RWPE1 (cell line): ENCODE data around the gene BBS10.
"Not testable (repeated sequence)": the region's sequence is repeated elsewhere in the genome, so short reads cannot be mapped to it uniquely, and the experiment has no call there.

Experiments
- CTCF ChIA-PET: fragments of 350-600 bp; sonication (Branson Sonifier 250); formaldehyde crosslinking; extraction: SDS; loops from one replicate; lab custom pipeline; 2021; lab: Yijun Ruan, JAX
- POLR2A ChIA-PET: fragments of 400-600 bp; formaldehyde crosslinking; extraction: SDS; loops from one replicate; lab custom pipeline; 2020; ENCODE audit warnings: antibody characterized with exemption; ENCODE audit not compliant: low non-redundant PET; lab: Yijun Ruan, JAX
- DNase-seq: peaks from one replicate; pipeline ENCODE4 v3.0.0; 2012; ENCODE audit warnings: low spot score
- H3K27ac ChIP-seq: fragments of 450-650 bp; 2 replicates; pipeline ENCODE4 v1.5.1; 2017
- TF ChIP-seq, protein P1 (sequence below): fragments of 450-650 bp; conservative IDR thresholded peaks from 2 replicates; pipeline ENCODE4 v1.5.1; 2017; ENCODE audit warnings: low read depth, mild to moderate bottlenecking

The BBS10 gene

DNA sequence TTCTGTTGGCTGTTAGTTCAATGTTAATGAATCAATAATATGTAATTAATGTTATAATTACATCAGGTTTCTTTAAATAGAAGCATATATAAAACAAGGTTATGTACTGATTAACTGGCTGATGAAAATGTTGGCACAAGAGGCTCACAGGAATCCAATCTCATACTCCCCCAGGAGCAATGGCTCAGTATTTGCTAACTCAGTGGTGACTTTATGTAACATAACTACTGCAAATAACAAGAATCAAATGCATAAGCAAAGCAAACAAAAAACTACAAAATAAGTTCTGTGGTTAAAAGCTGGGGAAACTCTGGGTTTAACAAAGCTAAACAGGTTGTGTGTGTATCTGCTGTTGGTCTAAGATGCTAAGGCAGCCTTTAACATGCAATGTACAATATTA is 27.7 kb upstream of the BBS10 start:
- TF ChIP-seq, protein P1, sequence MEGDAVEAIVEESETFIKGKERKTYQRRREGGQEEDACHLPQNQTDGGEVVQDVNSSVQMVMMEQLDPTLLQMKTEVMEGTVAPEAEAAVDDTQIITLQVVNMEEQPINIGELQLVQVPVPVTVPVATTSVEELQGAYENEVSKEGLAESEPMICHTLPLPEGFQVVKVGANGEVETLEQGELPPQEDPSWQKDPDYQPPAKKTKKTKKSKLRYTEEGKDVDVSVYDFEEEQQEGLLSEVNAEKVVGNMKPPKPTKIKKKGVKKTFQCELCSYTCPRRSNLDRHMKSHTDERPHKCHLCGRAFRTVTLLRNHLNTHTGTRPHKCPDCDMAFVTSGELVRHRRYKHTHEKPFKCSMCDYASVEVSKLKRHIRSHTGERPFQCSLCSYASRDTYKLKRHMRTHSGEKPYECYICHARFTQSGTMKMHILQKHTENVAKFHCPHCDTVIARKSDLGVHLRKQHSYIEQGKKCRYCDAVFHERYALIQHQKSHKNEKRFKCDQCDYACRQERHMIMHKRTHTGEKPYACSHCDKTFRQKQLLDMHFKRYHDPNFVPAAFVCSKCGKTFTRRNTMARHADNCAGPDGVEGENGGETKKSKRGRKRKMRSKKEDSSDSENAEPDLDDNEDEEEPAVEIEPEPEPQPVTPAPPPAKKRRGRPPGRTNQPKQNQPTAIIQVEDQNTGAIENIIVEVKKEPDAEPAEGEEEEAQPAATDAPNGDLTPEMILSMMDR = no peak

DNA sequence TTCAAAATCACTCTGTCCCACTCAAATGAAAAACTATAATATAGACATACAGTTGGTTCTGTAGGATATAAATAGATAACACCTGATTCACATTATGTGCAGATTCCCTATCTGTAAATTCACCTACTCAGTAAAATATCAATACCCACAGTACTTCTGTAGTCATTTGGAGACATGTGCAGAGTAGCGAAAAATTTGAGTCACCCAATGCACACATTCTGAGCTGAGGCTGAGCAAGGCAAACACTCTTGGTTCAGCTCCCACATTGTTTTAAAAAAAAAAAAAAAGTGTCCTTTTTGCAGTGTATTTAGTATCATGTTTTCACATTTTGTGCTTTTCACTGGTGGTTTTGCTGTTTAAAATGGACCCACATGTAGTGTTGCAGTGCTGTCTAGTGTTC is 27.3 kb upstream of the BBS10 start:
- TF ChIP-seq, protein P1 = no peak
- H3K27ac ChIP-seq = no peak overlapping the region
- ChIA-PET POLR2A (no interaction called here), CTCF (interaction anchor here (0.5 to 0.7 kb wide), 2 partner anchors 577 to 849 kb away, joined by 3 to 7 read pairs; no protein-coding TSS in a partner anchor)
- no peak for DNase-seq

More for the DNA sequence above, 27.7 kb upstream of the BBS10 start:
- POLR2A ChIA-PET = no interaction called here
- H3K27ac ChIP-seq = no peak overlapping the region
- no peak for DNase-seq
- CTCF ChIA-PET = interaction anchor here (0.5 to 0.7 kb wide), 2 partner anchors 577 to 849 kb away, joined by 3 to 7 read pairs; no protein-coding TSS in a partner anchor

DNA sequence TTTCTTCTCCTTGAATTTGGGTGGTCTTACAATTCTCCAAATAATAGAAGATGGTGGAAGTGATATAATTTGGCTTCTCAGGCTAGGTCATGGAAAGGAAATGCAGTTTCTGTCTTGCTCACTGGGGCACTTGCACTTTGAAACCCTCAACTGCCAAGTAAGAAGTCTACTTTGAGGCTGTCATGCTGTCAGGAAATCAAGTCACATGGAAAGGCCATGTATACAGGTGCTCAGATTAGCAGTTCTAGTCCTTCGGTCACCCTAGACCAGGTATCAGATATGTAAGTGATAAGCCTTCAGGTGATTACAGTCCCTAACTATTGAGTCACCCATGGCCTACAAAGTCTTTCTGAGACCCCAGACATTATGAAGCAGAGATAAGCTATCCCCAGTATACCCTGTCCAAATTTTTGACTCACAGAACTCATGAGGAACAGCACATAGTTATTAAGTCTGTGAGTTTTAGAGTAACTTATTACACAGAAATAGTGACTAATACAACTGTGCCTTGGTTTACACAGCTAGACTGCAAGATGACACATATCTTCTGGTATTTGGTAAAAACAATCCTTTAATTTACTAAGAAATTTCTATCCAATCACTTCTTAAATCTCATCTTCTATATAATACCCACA is 26.3 kb upstream of the BBS10 start:
- no peak for DNase-seq
- POLR2A ChIA-PET = no interaction called here
- CTCF ChIA-PET = no interaction called here
- no peak overlapping the region for H3K27ac ChIP-seq
- TF ChIP-seq, protein P1 = no peak

DNA sequence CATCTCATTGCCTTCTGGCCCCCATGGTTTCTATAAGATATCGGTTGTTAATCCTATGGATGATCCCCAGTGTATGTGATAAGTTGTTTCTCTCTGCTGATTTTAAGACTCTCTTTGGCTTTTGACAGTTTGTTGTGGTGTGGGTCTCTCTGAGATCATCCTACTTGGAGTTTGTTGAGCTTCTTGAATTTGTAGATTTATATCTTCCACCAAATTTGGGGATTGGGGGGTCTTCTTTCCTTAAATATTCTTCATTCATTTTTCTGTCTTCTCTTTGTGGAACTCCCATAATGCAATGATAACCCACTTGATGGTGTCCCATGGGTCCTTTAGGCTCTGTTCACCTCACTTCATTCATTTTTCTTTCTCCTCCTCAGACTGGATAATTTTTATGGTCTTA is 20.0 kb upstream of the BBS10 start:
- TF ChIP-seq, protein P1 = no peak
- ChIA-PET CTCF (no interaction called here), POLR2A (no interaction called here)
- no peak overlapping the region for H3K27ac ChIP-seq
- no peak for DNase-seq

DNA sequence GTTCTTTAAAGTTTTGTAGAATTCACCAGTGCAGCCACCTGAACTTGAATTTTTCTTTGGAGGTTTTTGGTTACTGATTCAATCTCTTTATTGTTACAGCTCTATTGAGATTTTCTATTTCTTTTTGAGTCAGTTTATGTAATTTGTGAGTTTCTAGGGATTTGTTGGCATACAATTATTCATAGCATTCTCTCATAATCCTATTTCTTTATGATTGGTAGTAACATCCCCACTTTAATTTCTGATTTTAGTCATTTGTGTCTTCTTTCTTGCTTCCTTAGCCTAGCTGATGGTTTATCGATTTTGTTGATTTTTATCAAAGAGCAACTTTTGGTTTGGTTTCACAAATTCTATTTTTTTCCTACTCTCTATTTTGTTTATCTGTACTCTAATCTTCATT is 17.9 kb upstream of the BBS10 start:
- POLR2A ChIA-PET = no interaction called here
- CTCF ChIA-PET = interaction anchor here (1.3 kb wide), 1 partner anchor 25 kb away, joined by 3 read pairs; no protein-coding TSS in a partner anchor
- DNase-seq = no peak
- H3K27ac ChIP-seq = no peak overlapping the region
- TF ChIP-seq, protein P1 = no peak

DNA sequence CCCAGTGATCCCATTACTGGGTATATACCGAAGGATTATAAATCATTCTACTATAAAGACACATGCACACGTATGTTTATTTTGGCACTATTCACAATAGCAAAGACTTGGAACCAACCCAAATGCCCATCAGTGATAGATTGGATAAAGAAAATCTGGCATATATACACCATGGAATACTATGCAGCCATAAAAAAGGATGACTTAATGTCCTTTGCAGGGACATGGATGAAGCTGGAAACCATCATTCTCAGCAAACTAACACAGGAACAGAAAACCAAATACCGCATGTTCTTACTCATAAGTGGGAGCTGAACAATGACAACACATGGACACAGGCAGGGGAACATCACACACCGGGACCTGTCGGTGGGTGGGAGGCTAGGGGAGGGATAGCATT is 15.9 kb upstream of the BBS10 start:
- POLR2A ChIA-PET, CTCF ChIA-PET, H3K27ac ChIP-seq, DNase-seq: not testable (repeated sequence)

DNA sequence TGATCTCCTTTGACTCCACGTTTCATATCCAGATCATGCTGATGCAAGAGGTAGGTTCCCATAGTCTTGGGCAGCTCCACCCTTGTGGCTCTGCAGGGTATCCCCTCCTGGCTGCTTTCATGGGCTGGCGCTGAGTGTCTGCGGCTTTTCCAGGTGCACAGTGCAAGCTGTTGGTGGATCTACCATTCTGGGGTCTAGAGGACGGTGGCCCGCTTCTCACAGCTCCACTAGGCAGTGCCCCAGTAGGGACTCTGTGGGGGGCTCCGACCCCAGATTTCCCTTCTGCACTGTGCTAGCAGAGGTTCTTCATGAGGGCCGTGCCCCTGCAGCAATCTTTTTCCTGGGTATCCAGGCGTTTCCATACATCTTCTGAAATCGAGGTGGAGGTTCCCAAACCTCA is 12.1 kb upstream of the BBS10 start:
- DNase-seq = no peak
- POLR2A ChIA-PET = no interaction called here
- H3K27ac ChIP-seq = no peak overlapping the region
- TF ChIP-seq, protein P1 = no peak
- CTCF ChIA-PET = no interaction called here
